Measurements from ENCODE around the gene PACRG.

- TF ChIP-seq CTCF (IDR thresholded peaks at IDR 0.05): no peak
- TF ChIP-seq POLR2A (IDR thresholded peaks at IDR 0.05): no peak
Measured at GRCh38 chr6:162814426-162814973, 86.7 kb downstream of the PACRG start.

Measured in ovary (tissue), 3 donors.